PFSK-1 (cell line): Measurements from ENCODE around the gene ANK2.

Experiments
- FOXP2 ChIP-seq: optimal IDR thresholded peaks from 2 replicates; pipeline ENCODE3; 2011; ENCODE audit warnings: borderline replicate concordance, control low read depth, inconsistent platforms; ENCODE audit not compliant: insufficient read depth; ENCODE audit errors: extremely low read length, extremely low read depth
- POLR2AphosphoS5 ChIP-seq: IDR thresholded peaks from 2 replicates; pipeline ENCODE4 v1.6.1; 2012; ENCODE audit warnings: low read depth, mild to moderate bottlenecking, control low read depth, low read length, moderate library complexity
- REST ChIP-seq, 2 experiments: IDR thresholded peaks; 2 replicates each; pipeline versions ENCODE4 v1.6.1 to v1.8.0; 2011 to 2012; ENCODE audit warnings: low read depth in 2 of 2, low read length in 2 of 2, control low read depth in 1 of 2, inconsistent platforms in 1 of 2, mild to moderate bottlenecking in 1 of 2, moderate library complexity in 1 of 2; ENCODE audit not compliant: insufficient read depth in 1 of 2

GRCh38 chr4:113294908-113295307, 245.5 kb downstream of the ANK2 start:
- TF ChIP-seq REST (IDR thresholded peaks at IDR 0.05; ENCODE audit: insufficient read depth in 1 of 2, low read depth in 2 of 2, low read length in 2 of 2) (no peak), FOXP2 (no peak), POLR2AphosphoS5 (no peak)
